ENCODE results near the gene CYTH1. TPM values are rescaled to one million over a fixed set of nuclear protein-coding genes. Genes with fewer than 3 reads are reported as not detected.

Gene CYTH1
- total and polyA plus RNA-seq, 10 of the 15 experiments (the other 5 are each of a cell fraction or from before 2014, with no cell fraction given) = 6.6 to 188 (median 145) TPM

- TF ChIP-seq ZNF687 (IDR thresholded peaks at IDR 0.05) (peak; percentile 79), BACH1 (IDR thresholded peaks at IDR 0.05; ENCODE audit: borderline replicate concordance) (no peak; the same call in 1 of the 2 replicates), PML (IDR thresholded peaks at IDR 0.05; ENCODE audit: low read length) (0 out of 2 replicates have a peak, but pooled peaks have one; percentile 28), RUNX3 (IDR thresholded peaks at IDR 0.05; ENCODE audit: low read length) (peak; percentile 86), TCF12 (IDR thresholded peaks at IDR 0.05; ENCODE audit: low read depth, low read length) (0 out of 2 replicates have a peak, but pooled peaks have one; percentile 24), ATF2 (IDR thresholded peaks at IDR 0.05; ENCODE audit: low read length) (peak; percentile 76), FOXM1 (IDR thresholded peaks at IDR 0.05; ENCODE audit: low read depth, low read length) (peak; percentile 95)
- TF ChIP-seq, protein P1, sequence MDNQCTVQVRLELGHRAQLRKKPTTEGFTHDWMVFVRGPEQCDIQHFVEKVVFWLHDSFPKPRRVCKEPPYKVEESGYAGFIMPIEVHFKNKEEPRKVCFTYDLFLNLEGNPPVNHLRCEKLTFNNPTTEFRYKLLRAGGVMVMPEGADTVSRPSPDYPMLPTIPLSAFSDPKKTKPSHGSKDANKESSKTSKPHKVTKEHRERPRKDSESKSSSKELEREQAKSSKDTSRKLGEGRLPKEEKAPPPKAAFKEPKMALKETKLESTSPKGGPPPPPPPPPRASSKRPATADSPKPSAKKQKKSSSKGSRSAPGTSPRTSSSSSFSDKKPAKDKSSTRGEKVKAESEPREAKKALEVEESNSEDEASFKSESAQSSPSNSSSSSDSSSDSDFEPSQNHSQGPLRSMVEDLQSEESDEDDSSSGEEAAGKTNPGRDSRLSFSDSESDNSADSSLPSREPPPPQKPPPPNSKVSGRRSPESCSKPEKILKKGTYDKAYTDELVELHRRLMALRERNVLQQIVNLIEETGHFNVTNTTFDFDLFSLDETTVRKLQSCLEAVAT (IDR thresholded peaks at IDR 0.05) = peak; percentile 19; the same call in 1 of the 2 replicates
These were observed 87.1 kb downstream of the CYTH1 start (continued) for GRCh38 chr17:78694805-78695531.

All from GM12878 (cell line).